ENCODE data around the gene CDH23. TPM values are rescaled to one million over a fixed set of nuclear protein-coding genes. Genes with fewer than 3 reads are reported as not detected.

Gene CDH23
- total and polyA plus RNA-seq, 2 donors from 2014 or later: 1.1 to 6.4 TPM

DNA sequence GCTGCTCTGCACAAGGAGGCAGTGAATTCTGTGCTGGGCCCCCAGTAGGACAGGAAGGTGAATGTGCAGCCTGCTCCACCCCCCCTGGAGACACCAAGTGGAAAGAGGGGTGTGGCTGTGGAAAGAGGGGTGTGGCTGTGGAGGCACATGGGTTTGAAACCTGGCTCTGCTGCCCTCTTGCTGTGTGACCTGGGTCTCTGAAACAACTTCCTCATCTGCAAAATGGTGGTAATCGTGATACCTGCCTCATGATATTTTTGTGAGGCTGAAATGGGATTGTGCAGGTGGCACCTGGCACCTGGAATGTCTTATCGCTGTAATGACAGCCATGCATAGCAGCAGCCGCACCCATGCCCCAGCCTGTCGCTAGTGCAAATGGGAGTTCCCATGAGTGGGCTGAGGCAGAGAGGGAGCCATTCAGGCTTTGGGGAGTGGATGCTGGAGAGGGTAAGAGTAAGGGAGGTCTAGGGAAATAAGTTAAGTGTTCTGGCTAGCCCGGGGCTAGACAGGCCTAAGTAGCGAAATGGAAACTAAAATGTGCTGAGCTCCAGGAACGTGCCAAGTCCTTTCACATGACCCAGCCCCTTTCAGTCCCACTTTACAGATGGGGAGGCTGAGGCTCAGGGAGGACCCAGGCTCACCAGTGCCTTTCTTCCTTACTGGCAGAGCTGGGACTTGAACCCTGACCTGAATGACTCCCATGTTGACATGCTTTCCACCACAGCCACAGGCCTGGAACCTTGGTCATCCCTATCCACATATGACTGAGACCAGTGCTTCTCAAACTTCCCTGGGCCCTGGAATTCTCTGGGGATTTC, 287.8 kb downstream of the CDH23 start:
- Histone ChIP-seq H3K36me3 (ENCODE audit: control insufficient read depth in 2 of 3, insufficient read depth in 3 of 3, low read length in 3 of 3) (no peaks in the 10 kb centered on the region), H3K4me1 (ENCODE audit: control insufficient read depth in 2 of 3, insufficient read depth in 2 of 3, low read depth in 1 of 3, low read length in 3 of 3) (no peaks in the 10 kb centered on the region), H3K27me3 (ENCODE audit: control insufficient read depth, insufficient read depth, low read length) (no peaks in the 10 kb centered on the region), H3K9me3 (ENCODE audit: control insufficient read depth in 2 of 3, insufficient read depth in 1 of 3, low read length in 3 of 3) (no peaks in the 10 kb centered on the region), H3K4me3 (ENCODE audit: low read length in 3 of 3) (no peak overlapping the region), H3K9ac (ENCODE audit: low read length in 3 of 3) (no peak overlapping the region), H3K27ac (ENCODE audit: low read depth in 2 of 2, low read length in 2 of 2) (no peak overlapping the region)
- TF ChIP-seq, protein P1, sequence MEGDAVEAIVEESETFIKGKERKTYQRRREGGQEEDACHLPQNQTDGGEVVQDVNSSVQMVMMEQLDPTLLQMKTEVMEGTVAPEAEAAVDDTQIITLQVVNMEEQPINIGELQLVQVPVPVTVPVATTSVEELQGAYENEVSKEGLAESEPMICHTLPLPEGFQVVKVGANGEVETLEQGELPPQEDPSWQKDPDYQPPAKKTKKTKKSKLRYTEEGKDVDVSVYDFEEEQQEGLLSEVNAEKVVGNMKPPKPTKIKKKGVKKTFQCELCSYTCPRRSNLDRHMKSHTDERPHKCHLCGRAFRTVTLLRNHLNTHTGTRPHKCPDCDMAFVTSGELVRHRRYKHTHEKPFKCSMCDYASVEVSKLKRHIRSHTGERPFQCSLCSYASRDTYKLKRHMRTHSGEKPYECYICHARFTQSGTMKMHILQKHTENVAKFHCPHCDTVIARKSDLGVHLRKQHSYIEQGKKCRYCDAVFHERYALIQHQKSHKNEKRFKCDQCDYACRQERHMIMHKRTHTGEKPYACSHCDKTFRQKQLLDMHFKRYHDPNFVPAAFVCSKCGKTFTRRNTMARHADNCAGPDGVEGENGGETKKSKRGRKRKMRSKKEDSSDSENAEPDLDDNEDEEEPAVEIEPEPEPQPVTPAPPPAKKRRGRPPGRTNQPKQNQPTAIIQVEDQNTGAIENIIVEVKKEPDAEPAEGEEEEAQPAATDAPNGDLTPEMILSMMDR (IDR thresholded peaks at IDR 0.05; ENCODE audit: borderline replicate concordance, extremely low read depth, insufficient read depth): no peak
- no peak for FAIRE-seq
- DNase-seq: no peak
- intact Hi-C loops (cut with DNase I): no loop called here

DNA sequence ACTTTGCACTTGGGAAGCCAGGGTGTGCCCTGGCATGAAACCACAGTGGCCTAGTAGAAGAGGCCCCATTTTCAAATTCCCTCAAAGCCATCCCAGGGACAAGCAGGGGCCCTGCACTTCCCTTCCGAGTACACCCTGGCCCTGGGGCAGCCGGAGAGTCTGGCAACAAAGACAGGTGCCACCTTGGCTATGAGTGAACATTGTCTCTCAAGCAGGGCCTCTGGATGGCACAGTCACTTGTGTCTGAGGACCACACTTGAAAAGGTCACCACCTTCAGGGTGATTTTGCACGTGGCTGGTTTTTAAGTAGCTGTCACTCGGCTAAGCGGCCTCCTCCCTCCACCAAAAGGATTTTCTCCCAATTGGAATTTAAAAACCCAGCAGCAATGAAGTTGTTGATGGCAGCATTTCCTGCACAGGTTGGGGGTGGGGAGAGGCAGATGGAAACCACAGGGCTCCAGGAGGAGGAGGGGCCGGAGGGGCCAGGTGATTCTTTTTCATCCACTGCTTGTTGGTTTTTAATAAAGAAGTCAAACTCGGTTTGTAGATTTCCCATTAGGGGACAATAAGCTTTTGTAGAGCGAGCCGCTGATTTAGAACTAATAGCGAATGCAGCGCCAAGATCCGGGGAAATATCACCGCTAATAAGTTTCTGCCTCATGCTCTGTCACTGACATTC, 289.0 kb downstream of the CDH23 start:
- intact Hi-C loops (cut with DNase I): no loop called here
- H3K9me3 ChIP-seq (ENCODE audit: control insufficient read depth in 2 of 3, insufficient read depth in 1 of 3, low read length in 3 of 3): no peaks in the 10 kb centered on the region

DNA sequence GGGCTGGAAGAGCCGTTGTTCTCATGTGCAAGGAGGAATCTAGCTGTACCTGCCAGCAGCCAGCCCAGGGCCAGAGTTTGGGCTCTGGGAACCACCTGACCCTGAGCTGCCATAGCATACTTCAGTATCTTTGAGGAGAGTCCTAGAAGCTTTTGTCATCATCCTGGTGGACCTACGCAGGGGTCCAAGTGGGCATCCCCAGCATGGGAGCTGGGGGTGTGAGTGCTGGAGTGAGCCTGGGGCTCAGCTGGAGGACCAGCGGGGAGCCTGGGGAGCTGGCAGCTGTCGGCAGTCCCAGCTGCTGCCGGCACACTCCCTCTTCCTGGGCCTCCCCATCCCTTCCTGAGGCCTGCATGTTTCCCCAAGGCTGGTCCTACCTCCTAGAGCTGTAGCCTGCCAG, 290.4 kb downstream of the CDH23 start:
- Histone ChIP-seq H3K9ac (ENCODE audit: low read length in 3 of 3) (no peak overlapping the region), H3K4me1 (ENCODE audit: control insufficient read depth in 2 of 3, insufficient read depth in 2 of 3, low read depth in 1 of 3, low read length in 3 of 3) (no peaks in the 10 kb centered on the region), H3K9me3 (ENCODE audit: control insufficient read depth in 2 of 3, insufficient read depth in 1 of 3, low read length in 3 of 3) (peaks cover 0 to 4% (median 0%) of the 10 kb centered on the region in 3 donors), H3K36me3 (ENCODE audit: control insufficient read depth in 2 of 3, insufficient read depth in 3 of 3, low read length in 3 of 3) (no peaks in the 10 kb centered on the region), H3K27me3 (ENCODE audit: control insufficient read depth, insufficient read depth, low read length) (no peaks in the 10 kb centered on the region), H3K4me3 (ENCODE audit: low read length in 3 of 3) (no peak overlapping the region), H3K27ac (ENCODE audit: low read depth in 2 of 2, low read length in 2 of 2) (no peak overlapping the region)
- TF ChIP-seq, protein P1 (IDR thresholded peaks at IDR 0.05; ENCODE audit: borderline replicate concordance, extremely low read depth, insufficient read depth): no peak
- FAIRE-seq (no peak), DNase-seq (no peak)
- intact Hi-C loops (cut with DNase I): no loop called here

More for the DNA sequence above, 289.0 kb downstream of the CDH23 start:
- Histone ChIP-seq H3K4me3 (ENCODE audit: low read length in 3 of 3) (no peak overlapping the region), H3K27ac (ENCODE audit: low read depth in 2 of 2, low read length in 2 of 2) (no peak overlapping the region), H3K9ac (ENCODE audit: low read length in 3 of 3) (no peak overlapping the region), H3K4me1 (ENCODE audit: control insufficient read depth in 2 of 3, insufficient read depth in 2 of 3, low read depth in 1 of 3, low read length in 3 of 3) (no peaks in the 10 kb centered on the region), H3K27me3 (ENCODE audit: control insufficient read depth, insufficient read depth, low read length) (no peaks in the 10 kb centered on the region), H3K36me3 (ENCODE audit: control insufficient read depth in 2 of 3, insufficient read depth in 3 of 3, low read length in 3 of 3) (no peaks in the 10 kb centered on the region)
- DNase-seq (peak in 2 of 5 donors; percentile 44 to 48), FAIRE-seq (no peak)
- TF ChIP-seq, protein P1 (IDR thresholded peaks at IDR 0.05; ENCODE audit: borderline replicate concordance, extremely low read depth, insufficient read depth): no peak

All from kidney (tissue), 14 donors.